ENCODE results near the gene ARHGAP18.

ARHGAP18 gene

DNA sequence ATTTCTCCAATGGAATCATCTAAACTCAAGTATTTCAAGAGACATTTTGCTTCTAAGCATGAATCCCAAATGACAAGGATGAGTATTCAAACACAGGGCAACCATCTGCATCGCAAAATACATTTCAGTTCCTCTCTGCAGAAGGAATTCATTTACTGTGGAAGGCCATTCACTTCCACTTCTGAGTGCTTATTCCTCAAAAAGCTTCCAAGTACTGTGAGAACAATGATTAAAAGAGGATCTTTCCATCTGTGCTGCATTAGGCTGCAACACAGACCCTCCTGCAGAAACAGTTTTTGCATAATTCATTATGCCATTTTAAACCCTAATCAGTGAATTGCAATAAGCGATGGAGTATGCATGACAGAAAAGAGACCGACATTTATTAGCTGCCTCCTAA is 52.5 kb downstream of the ARHGAP18 start:
- DNase-seq (ENCODE audit: low spot score) = no peak
- POLR2A ChIA-PET (ENCODE audit: low non-redundant PET) = no interaction called here
- no peak for TF ChIP-seq CTCF (conservative IDR thresholded peaks at IDR 0.05; ENCODE audit: low read depth)
- no peak overlapping the region for H3K27ac ChIP-seq
- CTCF ChIA-PET = interaction anchor here (0.5 kb wide), 2 partner anchors 8 to 24 kb away, joined by 3 to 4 read pairs; no protein-coding TSS in a partner anchor

- no peak for DNase-seq (ENCODE audit: low spot score)
- no peak overlapping the region for H3K27ac ChIP-seq
- POLR2A ChIA-PET (ENCODE audit: low non-redundant PET) = no interaction called here
- CTCF ChIA-PET = no interaction called here
- TF ChIP-seq CTCF (conservative IDR thresholded peaks at IDR 0.05; ENCODE audit: low read depth) = no peak
These were observed 54.6 kb downstream of the ARHGAP18 start for GRCh38 chr6:129655334-129655733.

DNA sequence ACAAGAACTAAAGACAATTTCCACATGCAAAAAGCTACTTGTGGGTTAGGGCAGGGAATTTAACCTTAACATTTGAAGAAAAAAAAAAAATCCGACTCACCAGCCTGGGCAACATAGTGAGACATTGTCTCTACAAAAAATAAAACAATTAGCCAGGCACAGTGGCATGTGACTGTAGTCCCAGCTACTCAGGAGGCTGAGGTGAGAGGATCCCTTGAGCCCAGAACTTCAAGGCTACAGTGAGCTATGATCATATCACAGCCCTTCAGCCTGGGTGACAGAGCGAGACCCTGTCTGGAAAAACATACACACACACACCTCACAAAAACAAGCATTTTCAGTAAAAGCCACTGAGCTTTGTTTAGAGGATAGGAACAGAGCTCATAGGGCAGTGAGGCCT is 56.2 kb downstream of the ARHGAP18 start:
- no peak overlapping the region for H3K27ac ChIP-seq
- ChIA-PET POLR2A (ENCODE audit: low non-redundant PET) (interaction anchor here (0.7 kb wide), 1 partner anchor 16 kb away, joined by 3 read pairs; no protein-coding TSS in a partner anchor), CTCF (no interaction called here)
- no peak for TF ChIP-seq CTCF (conservative IDR thresholded peaks at IDR 0.05; ENCODE audit: low read depth)
- DNase-seq (ENCODE audit: low spot score) = no peak

GRCh38 chr6:129653229-129653628 is 56.7 kb downstream of the ARHGAP18 start:
- no peak for DNase-seq (ENCODE audit: low spot score)
- POLR2A ChIA-PET (ENCODE audit: low non-redundant PET) = no interaction called here
- TF ChIP-seq CTCF (conservative IDR thresholded peaks at IDR 0.05; ENCODE audit: low read depth) = no peak
- no peak overlapping the region for H3K27ac ChIP-seq
- CTCF ChIA-PET = no interaction called here

- ChIA-PET POLR2A (ENCODE audit: low non-redundant PET) (no interaction called here), CTCF (no interaction called here)
- H3K27ac ChIP-seq = no peak overlapping the region
- TF ChIP-seq CTCF (conservative IDR thresholded peaks at IDR 0.05; ENCODE audit: low read depth) = no peak
- no peak for DNase-seq (ENCODE audit: low spot score)
These were observed 58.7 kb downstream of the ARHGAP18 start for GRCh38 chr6:129651291-129651691.

- DNase-seq (ENCODE audit: low spot score) = no peak
- H3K27ac ChIP-seq = no peak overlapping the region
- no peak for TF ChIP-seq CTCF (conservative IDR thresholded peaks at IDR 0.05; ENCODE audit: low read depth)
- ChIA-PET CTCF (interaction anchor here (0.9 kb wide), 1 partner anchor 51 kb away, joined by 9 read pairs; no protein-coding TSS in a partner anchor), POLR2A (ENCODE audit: low non-redundant PET) (no interaction called here)
These were observed 61.0 kb downstream of the ARHGAP18 start for GRCh38 chr6:129648819-129649491.

Measured in RWPE1 (cell line).